ENCODE results near the gene CBR3.

Gene CBR3

GRCh38 chr21:36134803-36135390 lies at the start of gene CBR3:
CBR3 (plus strand) TSS chr21:36135079; CDS start chr21:36135193, 114 bp downstream.
- peak within 1 kb of the TSS; percentile 81 to 98 for H3K4me3 ChIP-seq
- intact Hi-C loops (cut with DNase I; ENCODE audit: low total_unique reads), result no loop called here
- H3K27me3 ChIP-seq, result no peaks in the 10 kb centered on the region
- TF ChIP-seq CTCF (IDR thresholded peaks at IDR 0.05), result no peak
- DNase-seq, result peak; percentile 80 to 88
- H3K9me3 ChIP-seq, result no peaks in the 10 kb centered on the region
- H3K27ac ChIP-seq, result peak within 1 kb of the TSS; percentile 92 to 98
- peaks cover 0 to 12% (median 8%) of the 10 kb centered on the region in 3 donors for H3K36me3 ChIP-seq
- H3K4me1 ChIP-seq, result peaks cover 0 to 31% (median 15%) of the 10 kb centered on the region in 4 donors

- TF ChIP-seq CTCF (IDR thresholded peaks at IDR 0.05), result no peak
- intact Hi-C loops (cut with DNase I; ENCODE audit: low total_unique reads), result no loop called here
- Histone ChIP-seq H3K27me3 (no peaks in the 10 kb centered on the region), H3K36me3 (no peaks in the 10 kb centered on the region), H3K27ac (no peak overlapping the region), H3K4me3 (no peak overlapping the region), H3K4me1 (no peaks in the 10 kb centered on the region), H3K9me3 (no peaks in the 10 kb centered on the region)
- DNase-seq, result no peak
Observed at GRCh38 chr21:36087362-36088138, 47.3 kb upstream of the CBR3 start.

- Histone ChIP-seq H3K4me3 (no peak overlapping the region), H3K27ac (no peak overlapping the region), H3K27me3 (no peaks in the 10 kb centered on the region), H3K36me3 (no peaks in the 10 kb centered on the region), H3K4me1 (no peaks in the 10 kb centered on the region), H3K9me3 (no peaks in the 10 kb centered on the region)
- intact Hi-C loops (cut with DNase I; ENCODE audit: low total_unique reads), result no loop called here
- no peak for TF ChIP-seq CTCF (IDR thresholded peaks at IDR 0.05)
- no peak for DNase-seq
Observed at GRCh38 chr21:36089946-36090345, 44.9 kb upstream of the CBR3 start.

GRCh38 chr21:36092681-36093080 lies 42.2 kb upstream of the CBR3 start:
- H3K4me1 ChIP-seq, result peaks cover 0 to 8% (median 4%) of the 10 kb centered on the region in 4 donors
- DNase-seq, result no peak

GRCh38 chr21:36093512-36093911 lies 41.4 kb upstream of the CBR3 start:
- intact Hi-C loops (cut with DNase I; ENCODE audit: low total_unique reads), result no loop called here
- Histone ChIP-seq H3K4me3 (no peak overlapping the region), H3K36me3 (no peaks in the 10 kb centered on the region), H3K27ac (no peak overlapping the region), H3K4me1 (peaks cover 0 to 14% (median 8%) of the 10 kb centered on the region in 4 donors), H3K27me3 (no peaks in the 10 kb centered on the region), H3K9me3 (no peaks in the 10 kb centered on the region)
- DNase-seq, result no peak
- TF ChIP-seq CTCF (IDR thresholded peaks at IDR 0.05), result no peak

More at GRCh38 chr21:36092681-36093080, 42.2 kb upstream of the CBR3 start:
- intact Hi-C loops (cut with DNase I; ENCODE audit: low total_unique reads), result no loop called here
- Histone ChIP-seq H3K9me3 (no peaks in the 10 kb centered on the region), H3K27ac (no peak overlapping the region), H3K27me3 (no peaks in the 10 kb centered on the region), H3K36me3 (no peaks in the 10 kb centered on the region), H3K4me3 (no peak overlapping the region)
- TF ChIP-seq CTCF (IDR thresholded peaks at IDR 0.05), result no peak

Data from tibial artery (tissue), 4 donors.